NOMO-1 treated with dmso at 0.1 percent for 144 hours (cell line): Measurements from ENCODE around the gene CAPRIN1.
"Not testable (repeated sequence)": the region's sequence is repeated elsewhere in the genome, so short reads cannot be mapped to it uniquely, and the experiment has no call there.

ENCODE experiments used
- DNase-seq: peaks from one replicate; lab custom pipeline; 2025; ENCODE audit not compliant: unreplicated experiment; lab: John Stamatoyannopoulos, UW

CAPRIN1 gene

DNA sequence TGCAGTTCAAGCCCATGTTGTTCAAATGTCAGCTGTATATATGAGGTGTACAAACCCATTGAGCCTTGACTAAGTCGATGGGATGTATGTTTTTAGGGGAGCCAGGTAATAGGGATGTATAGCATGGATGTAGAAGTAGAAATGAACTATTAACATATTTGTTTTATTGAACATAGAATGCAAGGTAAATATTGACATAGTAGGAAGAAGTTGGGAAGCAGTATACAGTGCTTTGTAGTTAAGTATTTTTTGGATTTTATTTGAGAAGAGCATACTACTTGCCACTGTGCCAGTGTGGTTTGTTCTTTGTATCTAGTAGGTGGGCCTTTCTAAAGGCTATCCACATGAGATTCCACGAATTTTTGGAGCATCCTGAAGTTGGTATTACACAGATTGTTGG lies 33.1 kb downstream of the CAPRIN1 start:
- DNase-seq: no peak

DNA sequence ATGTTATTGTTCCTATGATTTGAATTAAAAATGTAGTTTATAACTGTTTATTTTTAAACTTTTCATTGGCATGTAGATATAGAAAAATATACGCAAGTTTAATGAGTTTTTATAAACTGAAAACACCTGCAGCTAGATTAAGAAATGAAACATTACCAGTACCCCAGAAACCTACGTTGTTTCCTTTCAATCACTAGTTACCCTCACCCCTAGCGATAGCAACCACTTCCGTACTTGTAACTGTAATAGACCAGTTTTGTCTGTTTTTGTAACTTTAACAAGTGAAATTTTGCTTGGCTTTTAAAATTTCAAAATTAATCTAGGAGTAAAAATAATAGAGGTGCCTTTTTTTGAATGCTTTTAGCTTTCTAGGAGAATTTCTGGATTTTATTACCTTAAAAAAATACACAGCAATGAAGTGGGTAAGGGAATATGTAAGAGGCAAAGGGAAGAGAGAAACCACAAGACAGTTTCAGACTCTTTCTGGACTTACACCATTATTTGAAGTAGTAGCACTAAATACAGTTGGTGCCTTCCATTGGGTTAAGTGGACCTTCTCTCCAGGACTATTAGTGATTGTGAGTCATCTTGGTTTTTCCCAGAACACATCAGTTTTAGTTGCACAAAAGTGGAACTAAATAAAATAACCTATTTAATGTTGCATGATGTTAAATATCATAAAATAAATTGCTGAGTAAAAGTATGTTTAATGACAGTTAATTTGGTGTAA lies 35.2 kb downstream of the CAPRIN1 start:
- DNase-seq: no peak

DNA sequence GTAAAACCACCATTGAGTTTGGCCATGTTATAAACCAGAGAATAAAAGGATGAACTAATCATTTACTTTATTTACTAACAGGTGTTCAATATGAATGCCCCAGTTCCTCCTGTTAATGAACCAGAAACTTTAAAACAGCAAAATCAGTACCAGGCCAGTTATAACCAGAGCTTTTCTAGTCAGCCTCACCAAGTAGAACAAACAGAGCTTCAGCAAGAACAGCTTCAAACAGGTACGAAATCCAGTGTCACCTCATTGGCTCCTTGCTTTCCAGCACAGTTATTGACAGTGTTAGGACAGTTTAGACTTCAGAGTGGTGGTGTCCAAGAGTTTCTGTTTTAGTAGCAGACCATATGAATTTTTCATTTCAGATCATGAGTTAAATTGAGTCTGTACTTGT lies 40.3 kb downstream of the CAPRIN1 start:
- DNase-seq: no peak

DNA sequence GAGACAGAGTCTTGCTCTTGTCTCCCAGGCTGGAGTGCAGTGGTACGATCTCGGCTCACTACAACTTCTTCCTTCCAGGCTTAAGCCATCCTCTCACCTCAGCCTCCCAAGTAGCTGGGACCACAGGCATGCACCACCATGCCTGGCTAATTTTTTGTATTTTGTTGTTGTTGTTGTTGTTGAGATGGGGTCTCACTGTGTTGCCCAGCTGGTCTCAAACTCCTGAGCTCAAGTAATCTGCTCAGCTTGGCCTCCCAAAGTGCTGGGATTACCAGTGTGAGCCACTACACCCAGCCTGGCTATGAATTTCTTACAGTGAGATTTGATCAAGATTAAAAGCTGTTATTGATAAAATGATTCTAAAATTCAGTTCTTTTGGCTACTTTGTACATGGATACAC lies 43.4 kb downstream of the CAPRIN1 start:
- DNase-seq: not testable (repeated sequence)

DNA sequence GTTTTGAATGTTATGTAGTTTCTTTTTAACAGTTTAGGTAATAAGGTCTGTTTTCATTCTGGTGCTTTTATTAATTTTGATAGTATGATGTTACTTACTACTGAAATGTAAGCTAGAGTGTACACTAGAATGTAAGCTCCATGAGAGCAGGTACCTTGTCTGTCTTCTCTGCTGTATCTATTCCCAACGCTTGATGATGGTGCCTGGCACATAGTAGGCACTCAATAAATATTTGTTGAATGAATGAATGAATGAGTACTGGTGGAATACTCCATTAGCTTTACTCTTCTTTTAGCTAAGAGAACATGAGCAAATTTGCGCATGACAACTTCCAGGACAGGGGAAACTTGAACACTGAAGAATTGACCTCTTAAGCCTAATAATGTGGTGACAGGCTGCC lies 47.3 kb downstream of the CAPRIN1 start:
- DNase-seq: no peak

DNA sequence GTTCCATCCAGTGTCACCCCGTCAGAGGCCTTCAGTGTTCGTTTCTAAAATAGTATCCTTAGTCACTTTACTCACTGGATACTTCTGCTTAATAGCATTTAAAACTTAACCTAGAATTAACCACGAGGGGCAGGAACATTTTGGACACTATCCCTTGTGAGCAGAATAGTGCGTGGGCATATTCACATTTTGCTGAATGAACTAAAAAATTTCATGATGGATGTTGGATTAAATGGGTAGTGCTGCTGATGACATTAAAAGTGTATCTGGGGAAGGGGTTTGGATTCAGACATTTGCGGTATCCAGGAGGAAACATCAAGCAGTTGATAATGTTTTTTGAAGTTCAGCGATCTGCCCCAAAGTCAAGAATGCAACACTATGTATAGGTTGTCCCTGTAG lies 53.1 kb downstream of the CAPRIN1 start:
- no peak for DNase-seq

DNA sequence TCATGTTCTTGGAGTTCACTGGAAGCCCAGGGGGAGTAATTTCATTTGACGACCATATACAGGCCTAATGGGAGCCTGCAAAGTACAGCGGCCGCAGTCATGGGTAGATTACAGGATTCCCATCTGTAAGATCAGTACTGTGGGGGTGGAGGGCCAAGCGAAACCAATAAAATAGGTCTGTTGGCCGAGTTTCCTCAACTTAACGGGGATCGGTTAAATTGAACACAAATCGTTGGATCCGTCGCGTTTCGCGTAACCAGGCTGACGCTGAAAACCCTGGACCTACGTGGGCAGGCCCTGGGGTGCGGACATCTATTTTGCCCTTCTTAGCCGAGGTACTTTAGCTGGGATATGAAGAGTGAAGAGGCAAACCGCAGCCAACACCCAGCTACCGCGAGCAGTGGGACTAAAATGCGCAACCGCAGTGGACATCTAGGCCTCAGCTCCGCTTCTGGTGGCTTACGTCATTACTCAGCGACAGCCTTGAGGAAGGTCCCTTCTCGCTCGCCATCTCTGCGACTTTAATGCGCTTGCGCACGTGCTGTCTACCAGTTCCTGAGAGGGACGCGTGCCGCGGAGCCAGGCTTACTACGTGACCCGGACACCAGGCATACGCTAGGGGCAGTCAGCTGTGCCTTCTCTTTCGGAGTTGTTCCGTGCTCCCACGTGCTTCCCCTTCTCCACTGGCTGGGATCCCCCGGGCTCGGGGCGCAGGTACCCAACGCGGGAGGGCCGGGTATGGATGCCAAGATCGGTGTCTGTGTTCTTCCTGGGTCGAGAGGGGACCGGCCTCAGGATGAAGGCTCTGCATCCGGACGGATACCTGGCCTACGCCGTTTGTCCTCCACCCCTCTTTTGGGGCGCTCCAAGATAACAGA lies 53.8 kb downstream of the CAPRIN1 start, which contains the start of gene NAT10:
Gene NAT10, plus strand, starts transcription at position 551 of the 878 bp plus-strand sequence. CDS start 2,597 bp downstream, outside the sequence.
- DNase-seq: peak; percentile 95

DNA sequence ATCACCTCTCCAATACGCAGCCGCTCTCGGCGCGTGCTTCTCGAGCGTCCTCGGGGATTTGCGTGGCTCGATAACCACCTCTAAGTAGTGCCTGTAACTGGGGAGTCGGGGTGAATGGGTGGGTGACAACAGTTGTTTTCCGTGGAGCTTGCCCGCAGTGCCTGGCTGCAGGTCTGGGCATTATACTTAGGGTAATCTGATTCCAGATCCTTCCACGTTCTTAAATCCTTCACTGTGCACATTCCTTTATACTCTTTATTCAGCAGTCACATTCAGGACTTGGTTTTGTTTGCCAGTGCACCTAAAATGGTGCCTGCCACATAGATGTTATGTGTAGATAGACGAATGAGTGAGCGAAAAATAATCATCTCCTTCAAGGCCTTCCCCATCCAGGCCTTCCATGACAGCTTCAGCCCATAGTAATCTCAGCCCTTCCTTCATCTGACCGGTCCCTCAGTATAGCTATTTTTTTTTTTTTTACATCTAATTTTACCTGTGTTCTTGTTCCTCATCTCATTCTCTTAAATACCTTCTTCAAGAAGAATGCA lies 54.5 kb downstream of the CAPRIN1 start:
- DNase-seq: no peak

DNA sequence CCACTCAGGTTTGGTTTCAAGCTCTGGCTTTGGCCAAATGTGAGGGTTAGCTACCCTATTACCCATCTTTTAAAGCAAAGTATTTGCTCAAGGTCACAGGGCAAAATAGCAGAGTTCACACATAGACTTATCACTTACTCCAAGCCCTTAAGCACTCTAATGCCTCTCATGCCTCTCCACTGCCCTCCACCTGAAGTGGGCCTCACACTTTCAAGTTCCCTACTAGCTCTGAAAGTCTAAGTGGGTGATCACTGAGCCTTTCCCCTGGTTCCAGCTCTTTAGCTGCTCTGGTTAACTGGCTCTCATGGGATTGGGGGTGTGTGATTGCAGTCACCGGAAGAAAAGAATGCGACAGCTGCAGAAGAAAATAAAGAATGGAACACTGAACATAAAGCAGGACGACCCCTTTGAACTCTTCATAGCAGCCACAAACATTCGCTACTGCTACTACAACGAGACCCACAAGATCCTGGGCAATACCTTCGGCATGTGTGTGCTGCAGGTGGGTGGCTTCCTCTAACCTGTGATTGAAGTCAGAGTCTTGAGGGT lies 60.3 kb downstream of the CAPRIN1 start:
- no peak for DNase-seq

DNA sequence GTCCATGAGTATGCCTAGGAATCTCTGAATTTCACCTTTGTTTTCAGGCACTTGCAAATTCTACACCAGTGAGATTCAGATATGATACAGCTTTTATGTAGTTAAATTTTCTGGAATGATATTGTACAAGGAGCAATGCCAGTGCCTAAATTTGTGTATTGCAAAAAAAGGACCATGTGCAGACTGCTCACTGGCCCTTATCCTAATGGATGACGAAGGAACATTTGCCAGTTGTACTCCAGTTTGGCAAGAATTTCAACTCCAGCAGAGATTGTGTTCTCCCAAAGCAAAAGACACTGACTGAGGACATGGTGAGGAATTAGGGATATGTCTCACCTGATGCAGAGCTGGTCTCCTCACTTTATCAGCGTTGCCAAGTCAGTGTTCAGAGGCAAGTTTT lies 62.5 kb downstream of the CAPRIN1 start:
- no peak for DNase-seq

DNA sequence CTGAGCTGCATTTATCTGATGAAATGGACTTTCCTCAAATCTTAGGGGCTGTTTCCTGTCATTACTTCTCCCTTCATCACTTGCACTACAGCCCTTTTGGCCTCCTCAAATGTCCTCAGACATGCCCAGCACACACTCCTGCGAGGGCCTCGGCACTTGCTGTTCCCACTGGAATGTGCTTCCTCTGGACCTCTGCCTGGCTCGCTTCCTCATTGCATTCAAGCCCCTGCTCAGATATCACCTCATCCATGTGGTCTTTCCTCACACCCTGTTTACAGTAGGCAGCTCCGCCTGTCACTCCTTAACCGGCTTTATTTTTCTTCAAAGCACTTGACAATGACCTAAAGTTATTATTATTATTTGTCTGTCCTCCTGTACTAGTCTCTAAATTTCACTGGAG lies 62.9 kb downstream of the CAPRIN1 start:
- DNase-seq: no peak

DNA sequence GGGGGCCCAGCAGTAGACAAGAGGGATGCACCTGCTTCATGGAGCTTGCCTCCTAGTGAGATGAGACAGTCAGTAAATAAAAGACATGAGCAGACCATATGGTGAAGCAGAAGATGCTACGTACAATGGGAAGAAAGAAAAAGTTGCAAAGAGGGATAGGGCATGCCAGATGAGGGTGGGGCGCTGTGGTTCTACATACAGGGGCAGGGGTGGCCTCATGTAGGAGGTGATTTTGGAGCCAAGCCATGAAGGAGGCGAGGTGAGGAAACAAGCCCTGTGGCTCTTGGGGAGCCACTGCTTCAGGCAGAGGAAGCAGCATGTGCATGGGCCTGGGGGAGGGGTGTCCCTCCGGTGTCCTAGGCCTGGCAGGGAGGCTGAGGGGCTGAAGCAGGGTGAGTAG lies 69.1 kb downstream of the CAPRIN1 start:
- no peak for DNase-seq

DNA sequence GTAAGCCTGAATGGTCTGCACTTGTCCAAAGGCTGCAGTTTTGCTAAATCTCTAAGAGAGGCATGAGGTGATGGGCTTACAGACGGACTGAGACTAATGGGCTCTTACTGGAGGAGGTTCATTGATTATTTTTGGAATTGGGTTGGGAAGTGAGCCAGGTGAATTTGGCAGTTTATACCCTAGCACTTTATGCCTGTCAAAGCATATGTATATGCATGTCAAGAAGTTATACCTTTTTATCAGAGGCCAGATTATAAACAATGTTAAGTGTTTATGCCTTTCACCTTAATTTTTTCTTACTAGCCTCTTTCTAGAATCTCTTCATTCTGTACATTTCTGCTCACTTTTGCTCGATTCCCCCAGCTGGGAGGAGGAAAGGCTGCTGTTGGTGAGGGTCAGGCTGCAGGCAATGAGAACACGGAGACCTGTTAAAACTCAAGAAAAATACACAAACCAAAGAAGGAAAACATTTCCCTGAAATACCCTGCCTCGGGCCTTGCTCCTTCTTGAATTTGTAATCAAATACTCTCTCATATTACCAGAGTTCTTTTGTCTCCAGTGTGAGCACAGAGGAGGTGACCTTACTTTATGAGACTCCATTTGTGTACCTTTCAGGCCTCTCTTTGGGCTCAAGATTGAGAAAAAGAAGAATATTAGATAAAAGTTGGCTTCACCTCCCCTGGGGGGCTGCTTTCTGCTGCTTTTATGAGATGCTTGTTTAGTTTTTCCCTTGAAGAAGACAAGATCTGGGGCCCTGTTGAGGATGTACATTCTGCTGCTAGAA lies 73.5 kb downstream of the CAPRIN1 start:
- no peak for DNase-seq

DNA sequence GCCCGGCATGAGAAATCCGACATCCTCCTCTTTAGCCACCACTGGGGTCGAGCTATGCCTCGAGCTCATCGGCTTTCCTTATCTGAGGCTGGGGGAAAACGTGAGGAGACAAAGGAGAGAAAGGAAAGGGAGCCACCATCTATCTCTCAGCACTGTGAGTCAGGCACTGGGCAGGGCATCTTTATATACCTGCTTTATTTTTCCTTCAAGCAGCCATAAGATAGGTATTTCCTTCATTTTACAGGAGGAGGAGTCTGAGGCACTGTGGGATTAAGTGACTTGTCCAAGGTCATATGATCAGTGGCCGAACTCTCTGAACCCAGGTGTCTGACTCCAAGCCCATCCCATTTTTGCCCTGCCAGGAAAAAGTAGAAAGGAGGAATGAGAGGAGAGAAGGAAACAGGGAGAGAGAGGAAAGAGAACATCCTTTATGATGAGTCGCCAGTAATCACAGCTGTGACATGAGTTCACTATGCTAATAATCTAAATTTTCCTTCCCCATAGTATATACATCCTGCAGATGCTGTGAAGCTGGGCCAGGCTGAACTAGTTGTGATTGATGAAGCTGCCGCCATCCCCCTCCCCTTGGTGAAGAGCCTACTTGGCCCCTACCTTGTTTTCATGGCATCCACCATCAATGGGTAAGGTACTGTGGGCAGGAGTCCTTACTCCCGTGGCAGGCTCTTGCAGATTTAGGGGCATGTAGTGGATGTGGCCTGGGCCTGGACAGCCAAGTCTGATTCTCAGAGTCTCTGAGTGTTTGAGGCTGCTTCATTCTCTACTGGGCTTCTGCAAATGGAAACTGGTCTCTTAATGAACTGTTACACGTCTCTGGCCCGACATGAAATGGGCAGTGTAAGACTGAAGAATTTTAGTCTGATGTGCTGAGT lies 75.7 kb downstream of the CAPRIN1 start:
- no peak for DNase-seq

DNA sequence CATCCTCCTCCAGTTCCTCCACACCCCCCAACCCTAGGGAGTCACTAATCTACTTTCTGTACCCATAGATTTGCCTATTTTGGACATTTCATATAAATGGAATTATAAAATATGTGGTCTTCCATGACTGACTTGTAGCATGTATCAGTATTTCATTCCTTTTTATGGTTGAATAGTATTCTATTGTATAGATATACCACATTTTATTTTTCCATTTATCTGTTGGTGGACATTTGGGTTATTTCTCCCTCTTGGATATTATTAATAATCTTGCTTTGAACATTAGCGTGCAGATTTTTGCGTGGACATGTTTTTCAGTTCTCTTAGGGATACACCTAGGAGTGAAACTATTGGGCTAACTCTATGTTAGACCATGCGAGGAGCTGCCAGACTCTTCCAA lies 77.3 kb downstream of the CAPRIN1 start:
- no peak for DNase-seq

DNA sequence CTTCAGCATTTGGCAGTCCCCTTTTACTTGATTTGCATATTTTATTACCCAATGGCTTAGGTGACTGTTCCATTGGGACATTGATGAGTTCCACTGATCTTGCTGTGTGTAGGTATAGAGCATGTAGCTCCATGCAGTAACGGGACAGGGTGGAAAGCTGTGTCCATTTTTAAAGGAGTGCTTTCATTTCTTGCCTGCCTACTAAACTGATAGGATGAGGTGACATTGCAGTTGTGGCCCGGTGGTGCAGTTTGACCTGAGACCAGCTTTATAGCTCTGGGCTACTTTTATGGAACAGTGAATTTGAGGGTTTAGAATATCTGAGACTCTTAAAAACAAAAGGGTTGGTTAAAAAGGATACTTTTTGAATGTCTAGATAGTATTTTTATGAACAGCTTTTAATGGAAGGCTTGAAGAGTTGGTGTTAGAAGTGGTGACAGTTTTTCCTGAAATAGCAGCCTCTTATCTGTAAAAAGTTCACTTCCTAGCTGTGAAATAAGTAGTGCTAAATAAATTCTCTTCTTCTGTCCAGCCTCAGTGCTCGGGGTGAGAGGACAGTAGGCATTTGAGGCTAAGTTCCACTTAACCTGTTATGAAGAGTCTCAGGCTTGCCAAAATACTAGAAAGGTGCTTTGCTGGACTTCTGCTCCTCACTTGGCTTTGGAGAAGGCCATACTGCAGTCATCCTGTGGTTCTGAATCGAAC lies 80.9 kb downstream of the CAPRIN1 start:
- DNase-seq: no peak

DNA sequence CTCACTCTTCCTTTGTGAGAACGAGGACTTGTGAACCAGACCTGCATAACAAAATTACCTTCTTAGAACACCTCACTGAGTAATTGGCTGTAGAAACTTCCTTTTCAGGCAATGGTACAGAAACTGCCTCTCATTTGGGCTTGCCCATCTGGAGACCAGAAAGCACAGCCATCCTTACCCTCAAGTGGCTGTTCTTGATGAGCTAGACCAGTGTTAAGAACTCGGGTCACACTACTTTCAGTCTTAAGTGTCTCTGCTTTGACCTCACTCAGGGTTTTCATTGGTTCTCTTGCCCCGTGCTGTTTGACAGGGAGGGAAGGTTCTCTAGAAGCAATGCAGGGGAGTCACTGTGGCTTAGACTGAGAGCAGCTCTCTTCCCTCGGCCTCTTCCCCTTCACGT lies 83.2 kb downstream of the CAPRIN1 start:
- no peak for DNase-seq

DNA sequence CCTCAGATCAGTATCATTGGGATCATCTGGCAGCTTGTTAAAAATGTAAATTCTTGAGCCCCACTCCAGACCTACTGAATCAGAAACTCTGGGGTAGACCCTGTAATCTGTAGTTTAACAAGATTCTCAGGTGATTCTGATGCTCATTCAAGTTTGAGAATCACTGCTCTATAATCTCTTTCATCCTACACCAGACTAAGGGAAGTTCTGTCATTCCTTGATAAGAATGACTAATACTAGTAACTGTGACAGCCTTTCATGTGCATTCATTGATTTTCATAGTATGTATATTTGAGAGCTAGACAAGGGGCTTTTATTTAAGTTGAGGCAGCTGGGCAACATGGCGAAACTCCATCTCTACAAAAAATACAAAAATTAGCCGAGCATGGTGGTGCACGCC lies 83.9 kb downstream of the CAPRIN1 start:
- no peak for DNase-seq

DNA sequence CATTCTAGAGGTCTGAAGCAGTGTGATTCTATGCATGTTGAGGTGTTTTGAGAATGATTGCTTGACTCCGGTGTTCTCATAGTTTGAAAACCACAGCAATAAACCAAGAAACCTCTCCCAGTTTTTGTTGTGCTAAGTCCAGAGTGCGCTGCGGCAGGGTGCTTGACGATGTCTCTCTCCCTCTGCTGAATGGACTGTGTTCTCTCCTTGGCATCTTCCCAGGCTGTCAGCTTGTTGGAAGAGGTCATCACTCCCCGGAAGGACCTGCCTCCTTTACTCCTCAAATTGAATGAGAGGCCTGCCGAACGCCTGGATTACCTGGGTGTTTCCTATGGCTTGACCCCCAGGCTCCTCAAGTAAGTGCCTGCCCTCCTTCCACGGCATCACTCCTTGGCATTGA lies 84.9 kb downstream of the CAPRIN1 start:
- DNase-seq: no peak
